ENCODE data around the gene KIF1A. TPM values are rescaled to one million over a fixed set of nuclear protein-coding genes. Genes with fewer than 3 reads are reported as not detected.

KIF1A gene
- total and polyA plus RNA-seq, 10 of the 15 experiments (the other 5 are each of a cell fraction or from before 2014, with no cell fraction given): 0.04 to 0.95 (median 0.06) TPM; not detected in 5

DNA sequence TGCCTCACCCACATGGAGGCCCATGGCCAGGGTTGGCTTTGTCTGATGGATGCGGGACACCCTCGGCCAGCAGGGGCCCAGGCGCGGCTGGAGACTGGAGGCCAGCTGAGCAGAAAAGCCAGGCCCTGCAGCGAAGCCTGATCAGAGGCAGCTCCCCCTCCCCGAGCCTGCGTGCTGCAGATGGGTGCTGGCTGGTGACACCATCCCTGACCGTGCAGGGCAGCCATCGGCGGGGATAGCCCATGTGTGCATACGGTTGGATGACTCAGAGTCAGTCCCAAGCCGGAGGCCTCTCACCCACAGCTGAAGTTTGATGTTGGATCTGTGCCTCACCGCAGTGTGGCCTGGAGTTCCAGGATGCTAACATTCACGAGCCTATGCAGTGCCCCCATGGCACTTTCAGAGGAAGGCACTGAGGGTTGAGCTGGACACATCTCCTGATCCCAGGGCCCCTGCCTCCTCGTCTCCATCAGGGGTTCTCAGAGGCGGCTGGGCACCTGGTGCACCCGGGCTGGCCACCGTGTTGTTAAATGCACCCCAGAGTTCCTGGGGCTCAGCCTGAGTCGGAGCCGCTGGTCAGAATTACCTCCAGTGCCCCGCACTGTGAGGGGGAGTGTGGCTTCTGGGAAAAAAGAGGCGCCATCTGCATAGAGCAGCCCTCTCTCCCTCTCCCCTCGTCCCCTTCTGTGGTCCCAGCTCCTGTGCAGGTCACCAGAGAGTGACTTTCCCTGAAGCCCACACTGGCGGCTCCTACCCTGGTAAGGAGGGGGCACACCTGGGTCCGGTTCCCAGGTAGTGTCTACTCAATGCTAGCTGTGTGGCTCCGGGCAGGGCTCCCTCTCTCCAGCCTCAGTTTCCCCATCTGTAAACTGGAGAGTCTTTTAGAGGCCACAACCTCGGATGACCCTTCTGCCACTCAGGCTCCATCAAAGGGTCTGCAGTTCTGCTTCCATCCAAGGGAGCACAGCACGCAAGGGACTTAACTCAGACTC lies 19.4 kb upstream of the KIF1A start (continued):
- TF ChIP-seq, protein P1, sequence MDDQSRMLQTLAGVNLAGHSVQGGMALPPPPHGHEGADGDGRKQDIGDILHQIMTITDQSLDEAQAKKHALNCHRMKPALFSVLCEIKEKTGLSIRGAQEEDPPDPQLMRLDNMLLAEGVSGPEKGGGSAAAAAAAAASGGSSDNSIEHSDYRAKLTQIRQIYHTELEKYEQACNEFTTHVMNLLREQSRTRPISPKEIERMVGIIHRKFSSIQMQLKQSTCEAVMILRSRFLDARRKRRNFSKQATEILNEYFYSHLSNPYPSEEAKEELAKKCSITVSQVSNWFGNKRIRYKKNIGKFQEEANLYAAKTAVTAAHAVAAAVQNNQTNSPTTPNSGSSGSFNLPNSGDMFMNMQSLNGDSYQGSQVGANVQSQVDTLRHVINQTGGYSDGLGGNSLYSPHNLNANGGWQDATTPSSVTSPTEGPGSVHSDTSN (IDR thresholded peaks at IDR 0.05; ENCODE audit: insufficient replicate concordance, low read depth, low read length): no peak
- TF ChIP-seq ZNF384 (IDR thresholded peaks at IDR 0.05; ENCODE audit: borderline replicate concordance, low read depth, low read length) (no peak), HDAC2 (IDR thresholded peaks at IDR 0.05) (no peak), EZH2 (IDR thresholded peaks at IDR 0.05; ENCODE audit: borderline replicate concordance, control insufficient read depth, low read depth, low read length) (no peak), MTA2 (IDR thresholded peaks at IDR 0.05; ENCODE audit: low read depth) (no peak), ZBTB4 (CRISPR knock-in tag; IDR thresholded peaks at IDR 0.05) (no peak), FOXM1 (IDR thresholded peaks at IDR 0.05; ENCODE audit: low read depth, low read length) (no peak), POLR2AphosphoS5 (IDR thresholded peaks at IDR 0.05; ENCODE audit: low read length) (no peak)
- TF ChIP-seq, protein P2, sequence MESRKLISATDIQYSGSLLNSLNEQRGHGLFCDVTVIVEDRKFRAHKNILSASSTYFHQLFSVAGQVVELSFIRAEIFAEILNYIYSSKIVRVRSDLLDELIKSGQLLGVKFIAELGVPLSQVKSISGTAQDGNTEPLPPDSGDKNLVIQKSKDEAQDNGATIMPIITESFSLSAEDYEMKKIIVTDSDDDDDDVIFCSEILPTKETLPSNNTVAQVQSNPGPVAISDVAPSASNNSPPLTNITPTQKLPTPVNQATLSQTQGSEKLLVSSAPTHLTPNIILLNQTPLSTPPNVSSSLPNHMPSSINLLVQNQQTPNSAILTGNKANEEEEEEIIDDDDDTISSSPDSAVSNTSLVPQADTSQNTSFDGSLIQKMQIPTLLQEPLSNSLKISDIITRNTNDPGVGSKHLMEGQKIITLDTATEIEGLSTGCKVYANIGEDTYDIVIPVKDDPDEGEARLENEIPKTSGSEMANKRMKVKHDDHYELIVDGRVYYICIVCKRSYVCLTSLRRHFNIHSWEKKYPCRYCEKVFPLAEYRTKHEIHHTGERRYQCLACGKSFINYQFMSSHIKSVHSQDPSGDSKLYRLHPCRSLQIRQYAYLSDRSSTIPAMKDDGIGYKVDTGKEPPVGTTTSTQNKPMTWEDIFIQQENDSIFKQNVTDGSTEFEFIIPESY (IDR thresholded peaks at IDR 0.05): no peak
